Right forelimb (tissue), 1 donor: ENCODE data around the gene MCRS1.
"Not testable (repeated sequence)": the region's sequence is repeated elsewhere in the genome, so short reads cannot be mapped to it uniquely, and the experiment has no call there.

Experiments
- DNase-seq: peaks from one replicate; pipeline ENCODE4 v3.0.0-alpha.2; 2018

The MCRS1 gene

DNA sequence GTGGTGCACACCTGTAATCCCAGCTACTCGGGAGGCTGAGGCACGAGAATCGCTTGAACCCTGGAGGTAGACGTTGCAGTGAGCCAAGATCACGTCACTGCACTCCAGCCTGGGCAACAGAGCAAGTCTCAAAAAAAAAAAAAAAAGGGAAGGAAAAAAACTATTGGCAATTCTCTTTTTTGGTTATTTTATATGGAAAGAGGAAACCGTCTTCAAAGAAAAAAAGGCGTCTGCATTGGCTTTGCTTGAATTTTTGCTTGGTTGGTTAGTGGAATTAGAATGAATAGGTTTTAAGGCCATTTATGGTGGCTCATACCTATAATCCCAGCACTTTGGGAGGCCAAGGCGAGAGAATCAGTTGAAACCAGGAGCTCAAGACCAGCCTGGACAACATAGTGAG lies 58.3 kb downstream of the MCRS1 start:
- DNase-seq: not testable (repeated sequence)
